HCT116 (cell line): ENCODE results near the gene SHROOM1. TPM values are rescaled to one million over a fixed set of nuclear protein-coding genes. Genes with fewer than 3 reads are reported as not detected.

Experiments
- ATAC-seq: fragments of 200-7000 bp; cut with Tn5 transposase; 2 replicates; pipeline ENCODE4 v1.9.1; 2020; ENCODE audit warnings: mild to moderate bottlenecking, moderate library complexity
- BruUV-seq: library from RNA; stranded (reverse); fragments of 400-500 nt; replicated peaks from 2 replicates; lab custom pipeline; 2021; lab: Mats Ljungman, UMichigan
- CTCF ChIA-PET: fragments of 300-600 bp; sonication (Branson Sonifier 250); formaldehyde crosslinking; loops from one replicate; lab custom pipeline; 2021; ENCODE audit warnings: antibody characterized with exemption; lab: Charles Lee
- POLR2A ChIA-PET: fragments of 300-600, 350-600 bp; sonication (Branson Sonifier 250); formaldehyde crosslinking; loops from one replicate; lab custom pipeline; 2021; ENCODE audit warnings: antibody characterized with exemption; lab: Charles Lee
- RAD21 ChIA-PET, 2 experiments: fragments of 300-600 bp; sonication (Branson Sonifier 250); formaldehyde crosslinking; loops; one replicate each; lab custom pipeline; 2023; ENCODE audit warnings: low total read pairs in 2 of 2; ENCODE audit not compliant: uncharacterized antibody in 2 of 2, unreplicated experiment in 2 of 2, low non-redundant PET in 1 of 2; lab: Charles Lee
- DNase-seq: peaks from one replicate; pipeline ENCODE4 v3.0.0-alpha.2; 2010; ENCODE audit warnings: low read depth, low spot score
- H2AFZ ChIP-seq: fragments of 200-600 bp; shearing (Covaris generic), sonication (generic); 2 replicates; pipeline ENCODE4 v1.6.1; 2017; ENCODE audit warnings: low read depth, mixed run types, mixed read lengths, antibody characterized with exemption, low read length; ENCODE audit not compliant: poor library complexity, severe bottlenecking
- H3K27ac ChIP-seq: 2 replicates; pipeline ENCODE4 v1.5.1; 2012; ENCODE audit warnings: low read depth, low read length
- H3K27me3 ChIP-seq: fragments of 200-600 bp; sonication (generic); 2 replicates; pipeline ENCODE4 v1.6.1; 2016; ENCODE audit warnings: mixed run types, low read length, mixed read lengths; ENCODE audit not compliant: insufficient read depth
- H3K36me3 ChIP-seq, 2 experiments: fragments of 200-500 bp in 1 of 2; fragments of 200-600 bp in 1 of 2; sonication (Bioruptor generic) in 1 of 2; sonication (generic) in 1 of 2; 2 replicates each; pipeline versions ENCODE4 v1.5.1 to v1.6.1; 2014 to 2016; ENCODE audit warnings: low read length in 2 of 2, inconsistent platforms in 1 of 2, mixed read lengths in 1 of 2, mixed run types in 1 of 2; ENCODE audit not compliant: insufficient read depth in 2 of 2, control insufficient read depth in 1 of 2
- H3K4me1 ChIP-seq, 2 experiments: fragments of 200-600 bp in 1 of 2; sonication (generic) in 1 of 2; 2 replicates each; pipeline versions ENCODE4 v1.5.1 to v1.6.1; 2012 to 2017; ENCODE audit warnings: low read length in 2 of 2, inconsistent platforms in 1 of 2, mild to moderate bottlenecking in 1 of 2, mixed read lengths in 1 of 2, mixed run types in 1 of 2, moderate library complexity in 1 of 2; ENCODE audit not compliant: insufficient read depth in 2 of 2, control insufficient read depth in 1 of 2
- H3K4me2 ChIP-seq: fragments of 200-600 bp; sonication (generic); 2 replicates; pipeline ENCODE4 v1.6.1; 2017; ENCODE audit warnings: mixed run types, low read length, mixed read lengths
- H3K4me3 ChIP-seq, 2 experiments: fragments of 200-600 bp in 1 of 2; sonication (generic) in 1 of 2; replicated peaks in 1 of 2; 2 replicates each; pipeline ENCODE4 v1.5.1; 2011 to 2016; ENCODE audit warnings: low read length in 2 of 2, control low read depth in 1 of 2, low read depth in 1 of 2, mild to moderate bottlenecking in 1 of 2, mixed read lengths in 1 of 2, mixed run types in 1 of 2
- H3K79me2 ChIP-seq: fragments of 200-600 bp; sonication (generic); 2 replicates; pipeline ENCODE4 v1.6.1; 2017; ENCODE audit warnings: mild to moderate bottlenecking, mixed run types, low read length, moderate library complexity, mixed read lengths; ENCODE audit not compliant: insufficient read depth
- H3K9ac ChIP-seq: fragments of 200-600 bp; sonication (generic); 2 replicates; pipeline ENCODE4 v1.6.1; 2016; ENCODE audit warnings: low read length, mixed read lengths
- H3K9me2 ChIP-seq: fragments of 200-600 bp; sonication (generic), shearing (Covaris generic); 2 replicates; pipeline ENCODE4 v1.6.1; 2017; ENCODE audit warnings: mixed run types, mild to moderate bottlenecking, moderate library complexity; ENCODE audit not compliant: insufficient read depth
- H3K9me3 ChIP-seq, 2 experiments: fragments of 200-500 bp in 1 of 2; fragments of 200-600 bp in 1 of 2; sonication (Bioruptor generic) in 1 of 2; sonication (generic) in 1 of 2; 2 replicates each; pipeline ENCODE4 v1.6.1; 2014 to 2017; ENCODE audit warnings: low read length in 2 of 2, mixed read lengths in 2 of 2, inconsistent platforms in 1 of 2, low read depth in 1 of 2, mild to moderate bottlenecking in 1 of 2, mixed run types in 1 of 2, moderate library complexity in 1 of 2; ENCODE audit not compliant: control insufficient read depth in 1 of 2, insufficient read depth in 1 of 2
- H4K20me1 ChIP-seq: fragments of 200-600 bp; sonication (generic), shearing (Covaris generic); 2 replicates; pipeline ENCODE4 v1.6.1; 2017; ENCODE audit warnings: mixed run types, mild to moderate bottlenecking, moderate library complexity; ENCODE audit not compliant: insufficient read depth
- CBX3 ChIP-seq: IDR thresholded peaks from 2 replicates; pipeline ENCODE4 v1.6.1; 2012; ENCODE audit warnings: low read depth
- CEBPB ChIP-seq: IDR thresholded peaks from 2 replicates; pipeline ENCODE4 v1.6.1; 2012; ENCODE audit warnings: low read depth
- EGR1 ChIP-seq: IDR thresholded peaks from 2 replicates; pipeline ENCODE4 v1.6.1; 2012; ENCODE audit warnings: low read depth
- ELF1 ChIP-seq: IDR thresholded peaks from 2 replicates; pipeline ENCODE4 v1.6.1; 2012; ENCODE audit warnings: low read depth, borderline replicate concordance
- POLR2A ChIP-seq: IDR thresholded peaks from 2 replicates; pipeline ENCODE4 v1.7.0; 2011; ENCODE audit warnings: borderline replicate concordance; ENCODE audit not compliant: insufficient read depth, insufficient read length; ENCODE audit errors: extremely low read depth
- SIN3A ChIP-seq: IDR thresholded peaks from 2 replicates; pipeline ENCODE4 v1.6.1; 2012; ENCODE audit warnings: low read depth
- TCF7L2 ChIP-seq: IDR thresholded peaks from 2 replicates; pipeline ENCODE4 v1.7.0; 2011; ENCODE audit warnings: borderline replicate concordance, inconsistent platforms; ENCODE audit not compliant: insufficient read depth, insufficient read length; ENCODE audit errors: extremely low read depth
- ZNF274 ChIP-seq: fragments of 200-500 bp; sonication (Bioruptor generic); IDR thresholded peaks from 2 replicates; pipeline ENCODE4 v1.6.1; 2014; ENCODE audit warnings: mild to moderate bottlenecking, low read depth, low read length, inconsistent platforms
- intact Hi-C: fragments of 100-400 bp; cut with micrococcal nuclease; formaldehyde crosslinking; loops from 2 replicates; pipeline ENCODE4 v1.10.0; 2022
- total RNA-seq: library from RNA; stranded (reverse); gene quantifications from one replicate; pipeline ENCODE4 v1.2.1, GENCODE V29; 2021; ENCODE audit not compliant: unreplicated experiment
- TF ChIP-seq, protein P1 (sequence below): IDR thresholded peaks from 2 replicates; pipeline ENCODE4 v1.6.1; 2011; ENCODE audit warnings: mild to moderate bottlenecking, low read length, moderate library complexity; ENCODE audit not compliant: insufficient replicate concordance; ENCODE audit errors: extremely low read depth

SHROOM1 gene
- total RNA-seq, 1 experiment from 2014 or later = 9.5 TPM

DNA sequence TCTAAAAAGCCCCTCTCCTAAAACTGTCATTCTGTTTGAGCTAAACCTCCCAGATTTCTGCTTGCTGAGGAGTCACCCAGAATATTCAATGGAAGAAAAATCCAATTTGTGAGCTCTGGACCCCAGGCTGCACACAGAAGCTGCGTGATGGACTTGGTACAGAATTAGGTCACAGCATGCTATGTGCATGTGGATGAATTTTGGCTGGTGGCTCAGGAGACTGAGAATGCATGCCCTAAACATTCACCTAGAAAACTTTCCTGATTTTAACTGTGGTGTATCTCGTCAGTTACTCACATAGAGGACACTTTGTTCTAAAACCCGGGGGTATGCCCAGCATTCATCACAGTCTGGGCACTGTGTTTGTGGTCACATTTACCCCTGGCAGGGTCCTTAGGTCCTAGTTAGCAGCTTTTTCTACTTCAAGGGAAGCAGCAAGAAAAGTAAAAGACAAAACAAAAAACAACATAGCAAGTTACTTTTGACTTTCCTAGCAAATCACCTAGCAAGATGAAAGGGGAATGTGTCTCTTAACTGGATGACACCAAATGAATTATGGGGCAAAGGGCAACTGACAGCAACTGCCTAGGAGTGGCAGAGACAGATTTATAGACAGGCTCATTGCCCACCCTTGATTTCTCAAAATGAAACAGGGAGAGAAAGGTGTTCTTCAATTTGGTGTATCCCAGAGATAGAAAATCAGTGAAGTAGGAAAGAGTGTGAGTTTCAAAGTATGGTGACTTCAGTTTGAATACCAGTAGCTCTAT lies 8.3 kb upstream of the SHROOM1 start:
- CTCF ChIA-PET = no interaction called here
- H3K9me2 ChIP-seq = no peaks in the 10 kb centered on the region
- no peaks in the 10 kb centered on the region for H3K36me3 ChIP-seq
- TF ChIP-seq CEBPB (no peak), TCF7L2 (no peak), POLR2A (no peak), ELF1 (no peak), EGR1 (no peak), CBX3 (no peak), ZNF274 (no peak), SIN3A (no peak)
- TF ChIP-seq, protein P1, sequence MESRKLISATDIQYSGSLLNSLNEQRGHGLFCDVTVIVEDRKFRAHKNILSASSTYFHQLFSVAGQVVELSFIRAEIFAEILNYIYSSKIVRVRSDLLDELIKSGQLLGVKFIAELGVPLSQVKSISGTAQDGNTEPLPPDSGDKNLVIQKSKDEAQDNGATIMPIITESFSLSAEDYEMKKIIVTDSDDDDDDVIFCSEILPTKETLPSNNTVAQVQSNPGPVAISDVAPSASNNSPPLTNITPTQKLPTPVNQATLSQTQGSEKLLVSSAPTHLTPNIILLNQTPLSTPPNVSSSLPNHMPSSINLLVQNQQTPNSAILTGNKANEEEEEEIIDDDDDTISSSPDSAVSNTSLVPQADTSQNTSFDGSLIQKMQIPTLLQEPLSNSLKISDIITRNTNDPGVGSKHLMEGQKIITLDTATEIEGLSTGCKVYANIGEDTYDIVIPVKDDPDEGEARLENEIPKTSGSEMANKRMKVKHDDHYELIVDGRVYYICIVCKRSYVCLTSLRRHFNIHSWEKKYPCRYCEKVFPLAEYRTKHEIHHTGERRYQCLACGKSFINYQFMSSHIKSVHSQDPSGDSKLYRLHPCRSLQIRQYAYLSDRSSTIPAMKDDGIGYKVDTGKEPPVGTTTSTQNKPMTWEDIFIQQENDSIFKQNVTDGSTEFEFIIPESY = no peak
- no peak overlapping the region for H3K27ac ChIP-seq
- no peak overlapping the region for H2AFZ ChIP-seq
- 0 out of 4 replicates have a peak, but pooled peaks cover 0 to 4% of the 10 kb centered on the region in 2 experiments for H3K4me1 ChIP-seq
- no peak overlapping the region for H3K4me2 ChIP-seq
- H3K79me2 ChIP-seq = no peaks in the 10 kb centered on the region
- H3K27me3 ChIP-seq = no peaks in the 10 kb centered on the region
- H3K9me3 ChIP-seq = no peaks in the 10 kb centered on the region
- POLR2A ChIA-PET = no interaction called here
- DNase-seq = no peak
- intact Hi-C loops = no loop called here
- no peak overlapping the region for H3K9ac ChIP-seq
- BruUV-seq = no TSS peak
- H3K4me3 ChIP-seq = no peak overlapping the region
- RAD21 ChIA-PET = no interaction called here
- ATAC-seq = no peak
- H4K20me1 ChIP-seq = no peaks in the 10 kb centered on the region
